K562 (cell line): ENCODE results near the gene DISP1. TPM values are rescaled to one million over a fixed set of nuclear protein-coding genes. Genes with fewer than 3 reads are reported as not detected.

Experiments used
- CBFA2T2 ChIP-seq: fragments of 450-650 bp; conservative IDR thresholded peaks from 2 replicates; pipeline ENCODE4 v1.6.1; 2017; ENCODE audit warnings: mild to moderate bottlenecking
- CHD2 ChIP-seq: IDR thresholded peaks from 2 replicates; pipeline ENCODE4 v1.6.1; 2011; ENCODE audit warnings: low read depth, low read length
- DPF2 ChIP-seq: fragments of 450-650 bp; IDR thresholded peaks from 2 replicates; pipeline ENCODE4 v1.6.1; 2016
- MAFG ChIP-seq: fragments of 450-650 bp; conservative IDR thresholded peaks from 2 replicates; pipeline ENCODE4 v1.6.1; 2016; ENCODE audit warnings: missing genetic modification characterization, missing compliant biosample characterization
- PCBP2 ChIP-seq: fragments of 200-400 bp; formaldehyde crosslinking; IDR thresholded peaks from 2 replicates; pipeline ENCODE4 v1.6.1; 2018; ENCODE audit warnings: low read length, low read depth, mild to moderate bottlenecking, moderate library complexity; ENCODE audit not compliant: poor library complexity, severe bottlenecking
- RCOR1 ChIP-seq, 2 experiments: IDR thresholded peaks; 2 replicates each; pipeline ENCODE4 v1.6.1; 2012; ENCODE audit warnings: low read depth in 2 of 2, low read length in 2 of 2, borderline replicate concordance in 1 of 2, improper control_type of control experiment in 1 of 2
- SMARCA4 ChIP-seq: fragments of 450-650 bp; IDR thresholded peaks from 2 replicates; pipeline ENCODE4 v1.6.1; 2016
- SMC3 ChIP-seq: conservative IDR thresholded peaks from 2 replicates; pipeline ENCODE4 v1.6.1; 2011; ENCODE audit warnings: low read depth, low read length, improper control_type of control experiment; ENCODE audit not compliant: insufficient read depth
- ZBED1 ChIP-seq: IDR thresholded peaks from 2 replicates; pipeline ENCODE4 v1.6.1; 2014
- ZNF584 ChIP-seq: fragments of 200-800 bp; sonication (Bioruptor generic); IDR thresholded peaks from 2 replicates; pipeline ENCODE4 v1.6.1; 2016; ENCODE audit warnings: low read depth, mild to moderate bottlenecking, missing genetic modification characterization, missing compliant biosample characterization
- ZNF707 ChIP-seq: fragments of 250-450 bp; sonication (Bioruptor Pico); conservative IDR thresholded peaks from 2 replicates; pipeline ENCODE4 v1.8.0; 2022; ENCODE audit warnings: inconsistent platforms, mild to moderate bottlenecking, moderate library complexity
- ZNF830 ChIP-seq: fragments of 250-450 bp; sonication (Bioruptor Pico); IDR thresholded peaks from 2 replicates; pipeline ENCODE4 v1.5.0; 2021; ENCODE audit warnings: mild to moderate bottlenecking
- polyA plus RNA-seq, 8 experiments: library from polyadenylated mRNA; depleted of rRNA in 4 of 8; stranded (reverse) in 5 of 8; unstranded in 3 of 8; fragments of >200 nt; fragmentation: Nextera tagmentation in 2 of 8; fragmentation: Illumina TruSeq in 1 of 8; extraction: Ambion mirVana in 2 of 8; extraction: Trizol in 1 of 8; gene quantifications; 2 replicates each; pipeline versions ENCODE4 v1.2.1 to v1.2.3, GENCODE V29; 2011 to 2014; ENCODE audit warnings: inconsistent platforms in 1 of 8, missing spikeins in 1 of 8
- total RNA-seq, 7 experiments: library from RNA; depleted of rRNA in 6 of 7; stranded (reverse); fragments of >200 nt in 6 of 7; fragmentation: Illumina TruSeq in 2 of 7; extraction: Trizol in 2 of 7; gene quantifications; 2 replicates each; pipeline versions ENCODE4 v1.2.1 to v1.2.3, GENCODE V29; 2011 to 2021; ENCODE audit warnings: low replicate concordance in 1 of 7
- TF ChIP-seq, protein P1 (sequence below), 2 experiments: fragments of 450-650 bp; IDR thresholded peaks; 2 replicates each; pipeline ENCODE4 v1.6.1; 2016
- TF ChIP-seq, protein P2 (sequence below): sonication (generic); formaldehyde crosslinking; IDR thresholded peaks from 2 replicates; pipeline ENCODE4 v1.8.0; 2022; ENCODE audit warnings: missing genetic modification reagents, mild to moderate bottlenecking, borderline replicate concordance
- TF ChIP-seq, protein P3 (sequence below): sonication (generic); formaldehyde crosslinking; IDR thresholded peaks from 2 replicates; pipeline ENCODE4 v1.8.0; 2022; ENCODE audit warnings: mild to moderate bottlenecking, missing genetic modification reagents

DISP1 gene
- total and polyA plus RNA-seq, 9 of the 15 experiments (the other 6 are each of a cell fraction or from before 2014, with no cell fraction given) = 0.02 to 0.35 (median 0.04) TPM; not detected in 2

DNA sequence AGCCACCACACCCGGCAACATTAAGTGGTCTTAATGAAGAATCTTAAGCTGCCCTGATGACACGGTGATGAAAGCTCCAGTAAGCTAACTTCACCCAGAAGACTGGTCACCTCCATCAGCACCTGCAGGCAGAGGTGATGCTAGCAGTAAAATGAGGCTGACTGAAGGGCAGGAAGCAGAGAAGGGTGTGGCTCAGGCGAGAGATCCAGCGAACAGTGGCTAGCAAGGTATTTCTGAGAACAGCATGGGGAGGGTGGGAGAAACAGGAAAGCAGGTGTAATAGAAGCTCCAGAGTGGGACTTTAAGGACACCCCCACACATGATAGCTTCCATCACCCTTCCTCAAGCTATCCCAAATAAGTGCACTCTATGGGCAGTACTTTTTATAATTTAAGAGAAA lies 15.9 kb upstream of the DISP1 start (continued):
- TF ChIP-seq ZNF830 = no peak
- no peak for TF ChIP-seq SMC3
- TF ChIP-seq SMARCA4 = no peak
- TF ChIP-seq RCOR1 (IDR thresholded peaks at IDR 0.05; ENCODE audit: borderline replicate concordance in 1 of 2, low read depth in 2 of 2, low read length in 2 of 2) = no peak
- TF ChIP-seq DPF2 = no peak
- no peak for TF ChIP-seq ZNF707 (CRISPR knock-in tag)
- no peak for TF ChIP-seq CHD2
- no peak for TF ChIP-seq CBFA2T2
- TF ChIP-seq ZNF584 (CRISPR knock-in tag) = no peak
- no peak for TF ChIP-seq PCBP2
- TF ChIP-seq, protein P1, sequence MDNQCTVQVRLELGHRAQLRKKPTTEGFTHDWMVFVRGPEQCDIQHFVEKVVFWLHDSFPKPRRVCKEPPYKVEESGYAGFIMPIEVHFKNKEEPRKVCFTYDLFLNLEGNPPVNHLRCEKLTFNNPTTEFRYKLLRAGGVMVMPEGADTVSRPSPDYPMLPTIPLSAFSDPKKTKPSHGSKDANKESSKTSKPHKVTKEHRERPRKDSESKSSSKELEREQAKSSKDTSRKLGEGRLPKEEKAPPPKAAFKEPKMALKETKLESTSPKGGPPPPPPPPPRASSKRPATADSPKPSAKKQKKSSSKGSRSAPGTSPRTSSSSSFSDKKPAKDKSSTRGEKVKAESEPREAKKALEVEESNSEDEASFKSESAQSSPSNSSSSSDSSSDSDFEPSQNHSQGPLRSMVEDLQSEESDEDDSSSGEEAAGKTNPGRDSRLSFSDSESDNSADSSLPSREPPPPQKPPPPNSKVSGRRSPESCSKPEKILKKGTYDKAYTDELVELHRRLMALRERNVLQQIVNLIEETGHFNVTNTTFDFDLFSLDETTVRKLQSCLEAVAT (IDR thresholded peaks at IDR 0.05) = no peak
- TF ChIP-seq, protein P2, sequence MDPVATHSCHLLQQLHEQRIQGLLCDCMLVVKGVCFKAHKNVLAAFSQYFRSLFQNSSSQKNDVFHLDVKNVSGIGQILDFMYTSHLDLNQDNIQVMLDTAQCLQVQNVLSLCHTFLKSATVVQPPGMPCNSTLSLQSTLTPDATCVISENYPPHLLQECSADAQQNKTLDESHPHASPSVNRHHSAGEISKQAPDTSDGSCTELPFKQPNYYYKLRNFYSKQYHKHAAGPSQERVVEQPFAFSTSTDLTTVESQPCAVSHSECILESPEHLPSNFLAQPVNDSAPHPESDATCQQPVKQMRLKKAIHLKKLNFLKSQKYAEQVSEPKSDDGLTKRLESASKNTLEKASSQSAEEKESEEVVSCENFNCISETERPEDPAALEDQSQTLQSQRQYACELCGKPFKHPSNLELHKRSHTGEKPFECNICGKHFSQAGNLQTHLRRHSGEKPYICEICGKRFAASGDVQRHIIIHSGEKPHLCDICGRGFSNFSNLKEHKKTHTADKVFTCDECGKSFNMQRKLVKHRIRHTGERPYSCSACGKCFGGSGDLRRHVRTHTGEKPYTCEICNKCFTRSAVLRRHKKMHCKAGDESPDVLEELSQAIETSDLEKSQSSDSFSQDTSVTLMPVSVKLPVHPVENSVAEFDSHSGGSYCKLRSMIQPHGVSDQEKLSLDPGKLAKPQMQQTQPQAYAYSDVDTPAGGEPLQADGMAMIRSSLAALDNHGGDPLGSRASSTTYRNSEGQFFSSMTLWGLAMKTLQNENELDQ (CRISPR knock-in tag) = no peak
- no peak for TF ChIP-seq MAFG (tag)
- TF ChIP-seq ZBED1 = no peak
- TF ChIP-seq, protein P3, sequence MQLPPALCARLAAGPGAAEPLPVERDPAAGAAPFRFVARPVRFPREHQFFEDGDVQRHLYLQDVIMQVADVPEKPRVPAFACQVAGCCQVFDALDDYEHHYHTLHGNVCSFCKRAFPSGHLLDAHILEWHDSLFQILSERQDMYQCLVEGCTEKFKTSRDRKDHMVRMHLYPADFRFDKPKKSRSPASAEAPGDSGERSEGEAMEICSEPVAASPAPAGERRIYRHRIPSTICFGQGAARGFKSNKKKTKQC (CRISPR knock-in tag) = no peak
- TF ChIP-seq, all 486 proteins: peak for 0
